CD4-positive, alpha-beta memory T cell (primary cell): ENCODE data around the gene ULBP3. TPM values are rescaled to one million over a fixed set of nuclear protein-coding genes. Genes with fewer than 3 reads are reported as not detected.

Experiments
- CTCF ChIA-PET: fragments of 350-600 bp; sonication (Branson Sonifier 250); formaldehyde crosslinking; loops from one replicate; lab custom pipeline; 2021; ENCODE audit warnings: inconsistent platforms; ENCODE audit not compliant: partially characterized antibody; lab: Charles Lee
- POLR2A ChIA-PET: fragments of 350-600 bp; sonication (Branson Sonifier 250); formaldehyde crosslinking; loops from one replicate; lab custom pipeline; 2021; ENCODE audit not compliant: partially characterized antibody; lab: Charles Lee
- DNase-seq, 5 donors: peaks; one replicate each; pipeline versions ENCODE4 v3.0.0 to v3.0.0-alpha.2; 2020 to 2022; ENCODE audit warnings: mixed read lengths in 1 of 5
- H3K27ac ChIP-seq: one replicate; pipeline ENCODE4 v1.7.0; 2013; ENCODE audit warnings: low read depth, low read length
- H3K27me3 ChIP-seq: 2 replicates; pipeline ENCODE4 v1.7.0; 2013; ENCODE audit warnings: mild to moderate bottlenecking, low read length, moderate library complexity; ENCODE audit not compliant: insufficient read depth
- H3K36me3 ChIP-seq: 2 replicates; pipeline ENCODE4 v1.7.0; 2013; ENCODE audit warnings: mild to moderate bottlenecking, low read length, moderate library complexity; ENCODE audit not compliant: insufficient read depth
- H3K4me1 ChIP-seq: 2 replicates; pipeline ENCODE4 v1.7.0; 2013; ENCODE audit warnings: mild to moderate bottlenecking, low read length, moderate library complexity; ENCODE audit not compliant: insufficient read depth
- H3K4me3 ChIP-seq, 2 donors: one replicate each; pipeline ENCODE4 v1.7.0; 2013; ENCODE audit warnings: low read length in 2 of 2, mild to moderate bottlenecking in 1 of 2
- H3K9me3 ChIP-seq, 2 donors: one replicate each; pipeline ENCODE4 v1.7.0; 2013; ENCODE audit warnings: low read length in 2 of 2, control low read depth in 1 of 2; ENCODE audit not compliant: control insufficient read depth in 1 of 2
- H3K27ac Mint-ChIP-seq, 7 donors: one replicate each; pipeline ENCODE4 v1.8.0; 2020 to 2021; ENCODE audit warnings: mixed read lengths in 7 of 7, mild to moderate bottlenecking in 6 of 7, inconsistent platforms in 3 of 7, moderate library complexity in 3 of 7
- H3K27me3 Mint-ChIP-seq, 2 donors: one replicate each; pipeline ENCODE4 v1.8.0; 2020 to 2021; ENCODE audit warnings: mixed read lengths in 2 of 2
- H3K36me3 Mint-ChIP-seq, 2 donors: one replicate each; pipeline ENCODE4 v1.8.0; 2020 to 2021; ENCODE audit warnings: mixed read lengths in 2 of 2, inconsistent platforms in 1 of 2, mild to moderate bottlenecking in 1 of 2
- H3K4me1 Mint-ChIP-seq, 4 donors: one replicate each; pipeline ENCODE4 v1.8.0; 2020 to 2021; ENCODE audit warnings: mixed read lengths in 4 of 4, mild to moderate bottlenecking in 1 of 4
- H3K4me3 Mint-ChIP-seq, 8 donors: one replicate each; pipeline ENCODE4 v1.8.0; 2020 to 2021; ENCODE audit warnings: mixed read lengths in 8 of 8, mild to moderate bottlenecking in 7 of 8, moderate library complexity in 6 of 8, inconsistent platforms in 3 of 8
- H3K9me3 Mint-ChIP-seq, 8 donors: one replicate each; pipeline ENCODE4 v1.8.0; 2020 to 2021; ENCODE audit warnings: mixed read lengths in 8 of 8, mild to moderate bottlenecking in 5 of 8, inconsistent platforms in 3 of 8, moderate library complexity in 1 of 8
- intact Hi-C: fragments of 100-400 bp; cut with micrococcal nuclease; formaldehyde crosslinking; loops from one replicate; pipeline ENCODE4 v1.15.1; 2023
- polyA plus RNA-seq, 2 donors: library from polyadenylated mRNA; unstranded; fragments of 300-500 nt; fragmentation: Illumina TruSeq; gene quantifications; one replicate each; pipeline ENCODE4 v1.2.3, GENCODE V29; 2021
- total RNA-seq, 2 experiments: library from RNA; stranded (reverse); gene quantifications; one replicate each; pipeline ENCODE4 v1.2.3, GENCODE V29; 2021

The ULBP3 gene
- total and polyA plus RNA-seq, 4 experiments from 2014 or later, result 0.42 to 0.96 (median 0.48) TPM; not detected in 1

DNA sequence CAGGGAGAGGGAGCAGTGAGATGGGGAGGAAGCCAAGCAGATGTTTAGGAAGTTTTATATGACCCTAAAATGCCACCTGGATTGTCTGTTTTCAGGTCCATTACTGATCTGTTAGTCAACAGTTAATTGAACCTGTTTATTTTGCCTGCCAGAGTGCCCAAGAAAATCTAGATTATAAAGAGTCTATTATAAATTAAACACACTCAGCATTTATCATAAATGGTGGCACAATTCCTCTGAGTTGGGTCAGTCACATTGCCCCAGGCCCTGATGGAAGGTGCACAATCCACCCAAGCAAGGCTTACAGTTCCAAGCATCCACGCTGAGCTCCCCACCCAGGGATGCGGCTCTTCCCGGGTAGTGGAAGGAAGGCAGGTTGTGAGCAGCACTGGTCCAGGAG lies 21.4 kb upstream of the ULBP3 start:
- Histone ChIP-seq H3K4me3 (no peak overlapping the region), H3K9me3 (no peaks in the 10 kb centered on the region), H3K4me1 (no peaks in the 10 kb centered on the region), H3K27me3 (no peaks in the 10 kb centered on the region), H3K27ac (no peak overlapping the region), H3K36me3 (no peaks in the 10 kb centered on the region)
- no peaks in the 10 kb centered on the region for H3K36me3 Mint-ChIP-seq
- ChIA-PET POLR2A (no interaction called here), CTCF (interaction anchor here (2.5 kb wide), 1 partner anchor 10 kb away, joined by 11 read pairs; no protein-coding TSS in a partner anchor)
- H3K27ac Mint-ChIP-seq, result no peak overlapping the region
- no peaks in the 10 kb centered on the region for H3K9me3 Mint-ChIP-seq
- no peaks in the 10 kb centered on the region for H3K4me1 Mint-ChIP-seq
- peaks cover 8 to 10% of the 10 kb centered on the region in 2 donors for H3K27me3 Mint-ChIP-seq
- intact Hi-C loops, result no loop called here
- no peak for DNase-seq
- H3K4me3 Mint-ChIP-seq, result no peak overlapping the region

DNA sequence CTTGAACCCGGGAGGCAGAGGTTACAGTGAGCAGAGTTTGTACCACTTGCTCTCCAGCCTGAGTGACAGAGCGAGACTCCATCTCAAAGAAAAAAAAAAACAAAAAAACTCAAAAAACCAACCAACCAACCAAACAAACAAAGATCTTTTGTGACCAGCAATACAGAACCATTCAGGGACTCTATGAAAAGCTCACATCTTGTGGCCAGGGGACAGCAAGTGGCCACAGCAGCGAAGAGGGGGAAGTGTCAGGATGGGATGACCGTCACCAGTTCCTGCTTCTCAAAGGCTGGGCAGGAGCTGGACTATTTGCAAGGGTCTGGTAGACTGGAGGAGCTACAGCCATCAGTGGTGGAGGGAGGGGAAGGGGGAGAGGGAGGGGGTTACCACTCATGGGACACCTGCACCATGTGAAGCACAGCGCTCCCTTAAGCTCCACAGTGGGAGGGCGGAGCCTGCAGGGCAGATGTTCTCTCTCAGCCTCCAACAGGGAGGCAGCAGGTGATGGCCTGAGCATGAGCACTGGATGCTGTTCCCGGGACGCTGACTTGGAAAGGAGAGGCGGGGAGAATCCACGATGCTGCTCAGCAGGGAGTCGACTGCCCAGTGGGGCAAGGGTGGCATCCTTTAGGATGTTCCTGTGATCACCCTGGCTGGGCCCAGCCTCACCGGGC lies 19.7 kb upstream of the ULBP3 start:
- H3K27me3 ChIP-seq, result no peaks in the 10 kb centered on the region
- intact Hi-C loops, result no loop called here
- ChIA-PET CTCF (interaction anchor here (1.0 kb wide), 1 partner anchor 9 kb away, joined by 3 read pairs; no protein-coding TSS in a partner anchor), POLR2A (no interaction called here)
- H3K36me3 Mint-ChIP-seq, result no peaks in the 10 kb centered on the region
- H3K9me3 Mint-ChIP-seq, result no peaks in the 10 kb centered on the region
- H3K4me1 Mint-ChIP-seq, result no peaks in the 10 kb centered on the region
- H3K27me3 Mint-ChIP-seq, result peaks cover 12 to 15% of the 10 kb centered on the region in 2 donors
- H3K4me3 Mint-ChIP-seq, result no peak overlapping the region
- H3K4me3 ChIP-seq, result no peak overlapping the region
- DNase-seq, result no peak
- H3K4me1 ChIP-seq, result no peaks in the 10 kb centered on the region
- H3K27ac Mint-ChIP-seq, result no peak overlapping the region
- no peaks in the 10 kb centered on the region for H3K36me3 ChIP-seq
- H3K9me3 ChIP-seq, result no peaks in the 10 kb centered on the region
- H3K27ac ChIP-seq, result no peak overlapping the region

DNA sequence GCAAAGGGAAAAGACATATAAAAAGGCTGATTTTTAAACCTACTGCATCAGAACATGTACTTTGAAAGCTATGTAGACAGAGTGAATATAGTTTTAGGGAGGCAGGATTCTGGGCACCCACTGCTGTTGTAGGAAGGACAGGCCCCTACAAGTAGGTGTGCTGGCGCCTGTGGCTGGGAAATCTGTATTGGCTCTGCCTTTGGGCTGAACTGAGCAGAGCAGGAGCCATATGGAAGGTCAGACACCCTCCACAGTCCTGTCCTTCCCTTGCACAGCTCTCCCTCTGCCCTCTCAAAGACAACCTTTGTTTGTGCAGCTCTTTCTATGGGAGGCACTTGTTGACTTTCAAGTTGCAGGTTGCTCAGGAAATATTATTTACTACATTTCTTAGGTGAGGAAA lies 18.4 kb upstream of the ULBP3 start:
- Mint-ChIP-seq H3K9me3 (no peaks in the 10 kb centered on the region), H3K27ac (no peak overlapping the region), H3K27me3 (peaks cover 8 to 22% of the 10 kb centered on the region in 2 donors), H3K36me3 (no peaks in the 10 kb centered on the region), H3K4me3 (no peak overlapping the region), H3K4me1 (no peaks in the 10 kb centered on the region)
- DNase-seq, result no peak
- ChIA-PET CTCF (interaction anchor here (0.5 kb wide), 1 partner anchor 19 kb away, joined by 3 read pairs; no protein-coding TSS in a partner anchor), POLR2A (no interaction called here)
- Histone ChIP-seq H3K36me3 (no peaks in the 10 kb centered on the region), H3K27me3 (no peaks in the 10 kb centered on the region), H3K27ac (no peak overlapping the region), H3K9me3 (no peaks in the 10 kb centered on the region), H3K4me1 (no peaks in the 10 kb centered on the region), H3K4me3 (no peak overlapping the region)
- intact Hi-C loops, result no loop called here

DNA sequence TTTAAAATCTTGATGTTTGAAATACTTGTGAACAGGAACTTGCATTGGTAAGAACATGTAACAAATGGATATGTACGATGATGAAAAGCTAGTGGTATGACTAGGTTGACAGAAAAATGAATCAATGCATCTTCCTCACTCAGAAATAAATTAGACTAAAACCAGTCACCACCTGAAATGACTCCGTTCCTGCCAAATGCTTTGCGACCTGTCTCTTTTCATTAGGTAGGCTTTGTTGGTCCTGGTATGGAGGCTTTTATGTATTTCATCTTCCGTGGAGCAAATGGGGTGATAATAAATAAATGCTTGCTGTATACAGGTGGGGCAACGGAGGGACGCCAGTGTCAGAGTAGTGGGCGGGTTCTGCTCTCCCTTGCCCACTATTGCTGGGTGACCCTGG lies 17.1 kb upstream of the ULBP3 start:
- no peaks in the 10 kb centered on the region for H3K9me3 ChIP-seq
- H3K27me3 ChIP-seq, result no peaks in the 10 kb centered on the region
- Mint-ChIP-seq H3K27ac (no peak overlapping the region), H3K9me3 (no peaks in the 10 kb centered on the region), H3K4me1 (no peaks in the 10 kb centered on the region), H3K4me3 (no peak overlapping the region), H3K27me3 (peaks cover 8 to 21% of the 10 kb centered on the region in 2 donors), H3K36me3 (no peaks in the 10 kb centered on the region)
- DNase-seq, result no peak
- no peak overlapping the region for H3K27ac ChIP-seq
- CTCF ChIA-PET, result interaction anchor here (1.7 kb wide), 1 partner anchor 15 kb away, joined by 6 read pairs; no protein-coding TSS in a partner anchor
- no peak overlapping the region for H3K4me3 ChIP-seq
- POLR2A ChIA-PET, result no interaction called here
- no peaks in the 10 kb centered on the region for H3K4me1 ChIP-seq
- intact Hi-C loops, result no loop called here
- no peaks in the 10 kb centered on the region for H3K36me3 ChIP-seq

DNA sequence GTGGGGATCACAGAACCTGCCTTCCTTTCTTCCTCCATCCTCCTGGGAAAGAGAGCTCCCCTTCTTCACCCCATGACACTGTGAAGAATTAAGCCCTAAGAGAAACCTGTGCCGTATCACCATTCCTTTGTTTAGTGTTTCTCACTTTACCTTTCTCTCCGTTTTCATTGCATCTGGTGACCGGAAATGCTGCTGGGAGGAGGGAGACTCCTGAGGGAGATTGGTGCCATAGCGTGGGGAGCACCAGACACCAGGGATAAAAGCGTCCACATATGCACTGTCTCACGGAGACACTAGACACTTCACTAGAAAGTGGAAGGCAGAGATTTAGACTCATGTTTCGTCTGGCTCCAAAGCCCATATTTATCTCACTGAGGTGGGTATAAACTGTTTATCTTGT lies 15.5 kb upstream of the ULBP3 start:
- Histone ChIP-seq H3K27ac (no peak overlapping the region), H3K27me3 (no peaks in the 10 kb centered on the region), H3K36me3 (no peaks in the 10 kb centered on the region), H3K4me3 (no peak overlapping the region), H3K9me3 (no peaks in the 10 kb centered on the region), H3K4me1 (peaks cover 11% of the 10 kb centered on the region)
- H3K9me3 Mint-ChIP-seq, result no peaks in the 10 kb centered on the region
- no peak overlapping the region for H3K27ac Mint-ChIP-seq
- no peak for DNase-seq
- POLR2A ChIA-PET, result no interaction called here
- intact Hi-C loops, result no loop called here
- CTCF ChIA-PET, result interaction anchor here (1.8 kb wide), 1 partner anchor 311 kb away, joined by 4 read pairs; no protein-coding TSS in a partner anchor
- H3K4me1 Mint-ChIP-seq, result peaks cover 8 to 15% (median 13%) of the 10 kb centered on the region in 4 donors
- H3K36me3 Mint-ChIP-seq, result no peaks in the 10 kb centered on the region
- H3K27me3 Mint-ChIP-seq, result peaks cover 10 to 28% of the 10 kb centered on the region in 2 donors
- no peak overlapping the region for H3K4me3 Mint-ChIP-seq

DNA sequence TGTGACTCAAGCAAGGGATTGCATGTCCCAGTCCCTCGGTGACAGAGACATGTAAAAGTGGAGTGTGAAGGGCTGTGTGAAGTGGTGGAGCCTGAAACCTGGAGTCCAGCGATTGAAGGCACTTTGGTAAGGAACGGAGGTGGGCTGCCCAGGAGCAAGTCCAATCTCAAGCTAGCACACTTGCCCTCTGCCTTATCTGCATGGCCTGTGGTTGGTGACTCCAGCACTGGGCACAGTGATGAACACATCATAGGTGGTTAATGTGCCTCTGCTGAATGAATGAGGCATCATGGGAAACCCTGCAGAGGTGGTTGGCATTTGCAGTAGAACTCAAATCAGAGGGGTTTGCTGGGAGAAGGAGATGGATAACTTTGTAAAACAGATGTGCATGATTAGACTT lies 14.9 kb upstream of the ULBP3 start:
- Mint-ChIP-seq H3K27ac (no peak overlapping the region), H3K27me3 (peaks cover 10 to 28% of the 10 kb centered on the region in 2 donors), H3K4me3 (no peak overlapping the region), H3K36me3 (no peaks in the 10 kb centered on the region), H3K4me1 (peaks cover 12 to 18% (median 16%) of the 10 kb centered on the region in 4 donors), H3K9me3 (no peaks in the 10 kb centered on the region)
- ChIA-PET CTCF (interaction anchor here (1.8 kb wide), 1 partner anchor 311 kb away, joined by 4 read pairs; no protein-coding TSS in a partner anchor), POLR2A (no interaction called here)
- intact Hi-C loops, result no loop called here
- H3K27me3 ChIP-seq, result no peaks in the 10 kb centered on the region
- no peak for DNase-seq
- H3K9me3 ChIP-seq, result no peaks in the 10 kb centered on the region
- H3K4me3 ChIP-seq, result no peak overlapping the region
- peaks cover 14% of the 10 kb centered on the region for H3K4me1 ChIP-seq
- H3K36me3 ChIP-seq, result no peaks in the 10 kb centered on the region
- H3K27ac ChIP-seq, result no peak overlapping the region

DNA sequence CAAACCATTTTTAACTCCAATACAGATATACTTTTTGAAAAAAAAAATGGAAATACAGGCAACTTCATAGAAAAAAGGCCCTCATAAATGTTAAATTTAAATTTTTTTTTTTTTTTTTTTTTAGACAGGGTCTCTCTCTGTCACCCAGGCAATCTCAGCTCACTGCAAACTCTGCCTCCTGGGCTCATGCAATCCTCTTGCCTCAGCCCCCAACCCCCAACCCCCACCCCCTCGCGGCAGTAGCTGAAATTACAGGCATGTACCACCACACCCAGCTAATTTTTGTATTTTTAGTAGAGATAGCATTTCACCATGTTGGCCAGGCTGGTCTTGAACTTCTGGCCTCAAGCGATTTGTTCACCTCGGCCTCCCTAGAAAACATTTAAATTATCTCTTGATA lies 12.8 kb upstream of the ULBP3 start:
- Mint-ChIP-seq H3K36me3 (no peaks in the 10 kb centered on the region), H3K4me3 (no peak overlapping the region), H3K27me3 (peaks cover 14 to 25% of the 10 kb centered on the region in 2 donors), H3K9me3 (no peaks in the 10 kb centered on the region), H3K4me1 (peaks cover 13 to 21% (median 18%) of the 10 kb centered on the region in 4 donors), H3K27ac (no peak overlapping the region)
- Histone ChIP-seq H3K27ac (no peak overlapping the region), H3K9me3 (no peaks in the 10 kb centered on the region), H3K36me3 (no peaks in the 10 kb centered on the region), H3K4me3 (no peak overlapping the region), H3K27me3 (no peaks in the 10 kb centered on the region), H3K4me1 (peaks cover 14% of the 10 kb centered on the region)
- DNase-seq, result no peak
- intact Hi-C loops, result no loop called here
- ChIA-PET POLR2A (no interaction called here), CTCF (interaction anchor here (0.6 to 6.2 kb wide), 5 partner anchors 14 to 733 kb away, joined by 3 to 56 read pairs (median 28); partner anchors contain the start of genes PLEKHG1 and ULBP3)
